ENCODE results near the gene KAT6B.

The KAT6B gene

GRCh38 chr10:74896788-74897527, 70.6 kb downstream of the KAT6B start:
- no peak for DNase-seq
- Histone ChIP-seq H3K36me3 (ENCODE audit: control insufficient read depth, insufficient read depth, low read length) (no peaks in the 10 kb centered on the region), H3K4me1 (ENCODE audit: control insufficient read depth, insufficient read depth, low read length, poor library complexity, severe bottlenecking) (peaks cover 5% of the 10 kb centered on the region), H3K9me3 (ENCODE audit: control insufficient read depth, low read length) (no peaks in the 10 kb centered on the region), H3K27me3 (replicated peaks; ENCODE audit: control insufficient read depth, insufficient read depth, low read length, poor library complexity, severe bottlenecking) (no peaks in the 10 kb centered on the region), H3K4me3 (ENCODE audit: insufficient read depth, low read depth, low read length, poor library complexity, severe bottlenecking) (no peak overlapping the region), H3K27ac (ENCODE audit: insufficient read depth, low read length, poor library complexity, severe bottlenecking) (no peak overlapping the region)

- no peaks in the 10 kb centered on the region for H3K9me3 ChIP-seq (ENCODE audit: control insufficient read depth, low read length)
- H3K27ac ChIP-seq (ENCODE audit: insufficient read depth, low read length, poor library complexity, severe bottlenecking) = no peak overlapping the region
- no peaks in the 10 kb centered on the region for H3K36me3 ChIP-seq (ENCODE audit: control insufficient read depth, insufficient read depth, low read length)
- H3K4me3 ChIP-seq (ENCODE audit: insufficient read depth, low read depth, low read length, poor library complexity, severe bottlenecking) = no peak overlapping the region
- DNase-seq = no peak
- no peaks in the 10 kb centered on the region for H3K27me3 ChIP-seq (replicated peaks; ENCODE audit: control insufficient read depth, insufficient read depth, low read length, poor library complexity, severe bottlenecking)
- peaks cover 5% of the 10 kb centered on the region for H3K4me1 ChIP-seq (ENCODE audit: control insufficient read depth, insufficient read depth, low read length, poor library complexity, severe bottlenecking)
Measured at GRCh38 chr10:74898201-74898976, 72.0 kb downstream of the KAT6B start.

GRCh38 chr10:74900297-74900696, 73.9 kb downstream of the KAT6B start:
- Histone ChIP-seq H3K4me1 (ENCODE audit: control insufficient read depth, insufficient read depth, low read length, poor library complexity, severe bottlenecking) (peaks cover 5% of the 10 kb centered on the region), H3K27ac (ENCODE audit: insufficient read depth, low read length, poor library complexity, severe bottlenecking) (no peak overlapping the region)
- DNase-seq = no peak

GRCh38 chr10:74901301-74901700, 74.9 kb downstream of the KAT6B start:
- H3K36me3 ChIP-seq (ENCODE audit: control insufficient read depth, insufficient read depth, low read length) = no peaks in the 10 kb centered on the region
- H3K4me1 ChIP-seq (ENCODE audit: control insufficient read depth, insufficient read depth, low read length, poor library complexity, severe bottlenecking) = peaks cover 5% of the 10 kb centered on the region
- no peaks in the 10 kb centered on the region for H3K9me3 ChIP-seq (ENCODE audit: control insufficient read depth, low read length)
- no peak overlapping the region for H3K27ac ChIP-seq (ENCODE audit: insufficient read depth, low read length, poor library complexity, severe bottlenecking)
- DNase-seq = no peak
- no peaks in the 10 kb centered on the region for H3K27me3 ChIP-seq (replicated peaks; ENCODE audit: control insufficient read depth, insufficient read depth, low read length, poor library complexity, severe bottlenecking)
- no peak overlapping the region for H3K4me3 ChIP-seq (ENCODE audit: insufficient read depth, low read depth, low read length, poor library complexity, severe bottlenecking)

More at GRCh38 chr10:74900297-74900696, 73.9 kb downstream of the KAT6B start:
- no peak overlapping the region for H3K4me3 ChIP-seq (ENCODE audit: insufficient read depth, low read depth, low read length, poor library complexity, severe bottlenecking)
- no peaks in the 10 kb centered on the region for H3K36me3 ChIP-seq (ENCODE audit: control insufficient read depth, insufficient read depth, low read length)
- no peaks in the 10 kb centered on the region for H3K9me3 ChIP-seq (ENCODE audit: control insufficient read depth, low read length)
- no peaks in the 10 kb centered on the region for H3K27me3 ChIP-seq (replicated peaks; ENCODE audit: control insufficient read depth, insufficient read depth, low read length, poor library complexity, severe bottlenecking)

- H3K27ac ChIP-seq (ENCODE audit: insufficient read depth, low read length, poor library complexity, severe bottlenecking) = no peak overlapping the region
- no peak overlapping the region for H3K4me3 ChIP-seq (ENCODE audit: insufficient read depth, low read depth, low read length, poor library complexity, severe bottlenecking)
- H3K36me3 ChIP-seq (ENCODE audit: control insufficient read depth, insufficient read depth, low read length) = no peaks in the 10 kb centered on the region
- no peaks in the 10 kb centered on the region for H3K27me3 ChIP-seq (replicated peaks; ENCODE audit: control insufficient read depth, insufficient read depth, low read length, poor library complexity, severe bottlenecking)
- H3K9me3 ChIP-seq (ENCODE audit: control insufficient read depth, low read length) = no peaks in the 10 kb centered on the region
- no peak for DNase-seq
- H3K4me1 ChIP-seq (ENCODE audit: control insufficient read depth, insufficient read depth, low read length, poor library complexity, severe bottlenecking) = peaks cover 5% of the 10 kb centered on the region
Measured at GRCh38 chr10:74901867-74902450, 75.6 kb downstream of the KAT6B start.

GRCh38 chr10:74903491-74903890, 77.1 kb downstream of the KAT6B start:
- H3K27me3 ChIP-seq (replicated peaks; ENCODE audit: control insufficient read depth, insufficient read depth, low read length, poor library complexity, severe bottlenecking) = no peaks in the 10 kb centered on the region
- H3K36me3 ChIP-seq (ENCODE audit: control insufficient read depth, insufficient read depth, low read length) = no peaks in the 10 kb centered on the region
- H3K4me1 ChIP-seq (ENCODE audit: control insufficient read depth, insufficient read depth, low read length, poor library complexity, severe bottlenecking) = peaks cover 5% of the 10 kb centered on the region
- DNase-seq = no peak
- H3K4me3 ChIP-seq (ENCODE audit: insufficient read depth, low read depth, low read length, poor library complexity, severe bottlenecking) = no peak overlapping the region
- no peak overlapping the region for H3K27ac ChIP-seq (ENCODE audit: insufficient read depth, low read length, poor library complexity, severe bottlenecking)
- no peaks in the 10 kb centered on the region for H3K9me3 ChIP-seq (ENCODE audit: control insufficient read depth, low read length)

- no peaks in the 10 kb centered on the region for H3K36me3 ChIP-seq (ENCODE audit: control insufficient read depth, insufficient read depth, low read length)
- no peak overlapping the region for H3K27ac ChIP-seq (ENCODE audit: insufficient read depth, low read length, poor library complexity, severe bottlenecking)
- H3K27me3 ChIP-seq (replicated peaks; ENCODE audit: control insufficient read depth, insufficient read depth, low read length, poor library complexity, severe bottlenecking) = no peaks in the 10 kb centered on the region
- H3K9me3 ChIP-seq (ENCODE audit: control insufficient read depth, low read length) = no peaks in the 10 kb centered on the region
- no peak for DNase-seq
- H3K4me3 ChIP-seq (ENCODE audit: insufficient read depth, low read depth, low read length, poor library complexity, severe bottlenecking) = no peak overlapping the region
- no peaks in the 10 kb centered on the region for H3K4me1 ChIP-seq (ENCODE audit: control insufficient read depth, insufficient read depth, low read length, poor library complexity, severe bottlenecking)
Measured at GRCh38 chr10:74906611-74907198, 80.3 kb downstream of the KAT6B start.

- no peak for DNase-seq
- H3K36me3 ChIP-seq (ENCODE audit: control insufficient read depth, insufficient read depth, low read length) = no peaks in the 10 kb centered on the region
- no peaks in the 10 kb centered on the region for H3K27me3 ChIP-seq (replicated peaks; ENCODE audit: control insufficient read depth, insufficient read depth, low read length, poor library complexity, severe bottlenecking)
- peaks cover 7% of the 10 kb centered on the region for H3K4me1 ChIP-seq (ENCODE audit: control insufficient read depth, insufficient read depth, low read length, poor library complexity, severe bottlenecking)
- no peaks in the 10 kb centered on the region for H3K9me3 ChIP-seq (ENCODE audit: control insufficient read depth, low read length)
- H3K27ac ChIP-seq (ENCODE audit: insufficient read depth, low read length, poor library complexity, severe bottlenecking) = no peak overlapping the region
- no peak overlapping the region for H3K4me3 ChIP-seq (ENCODE audit: insufficient read depth, low read depth, low read length, poor library complexity, severe bottlenecking)
Measured at GRCh38 chr10:74909670-74910069, 83.3 kb downstream of the KAT6B start.

- H3K4me3 ChIP-seq (ENCODE audit: insufficient read depth, low read depth, low read length, poor library complexity, severe bottlenecking) = no peak overlapping the region
- no peak overlapping the region for H3K27ac ChIP-seq (ENCODE audit: insufficient read depth, low read length, poor library complexity, severe bottlenecking)
- peaks cover 7% of the 10 kb centered on the region for H3K4me1 ChIP-seq (ENCODE audit: control insufficient read depth, insufficient read depth, low read length, poor library complexity, severe bottlenecking)
- no peaks in the 10 kb centered on the region for H3K27me3 ChIP-seq (replicated peaks; ENCODE audit: control insufficient read depth, insufficient read depth, low read length, poor library complexity, severe bottlenecking)
- H3K36me3 ChIP-seq (ENCODE audit: control insufficient read depth, insufficient read depth, low read length) = no peaks in the 10 kb centered on the region
- no peaks in the 10 kb centered on the region for H3K9me3 ChIP-seq (ENCODE audit: control insufficient read depth, low read length)
- DNase-seq = no peak
Measured at GRCh38 chr10:74910241-74910975, 84.0 kb downstream of the KAT6B start.

Data from effector memory CD4-positive, alpha-beta T cell (primary cell).